Astrocyte (in vitro differentiated cells and primary cell): ENCODE measurements around the gene GNB1L.

Experiments
- EZH2 ChIP-seq: IDR thresholded peaks from 2 replicates; pipeline ENCODE4 v1.6.1; 2012; ENCODE audit warnings: mild to moderate bottlenecking, low read length, inconsistent platforms; ENCODE audit not compliant: insufficient read depth
- TF ChIP-seq, protein P1 (sequence below): IDR thresholded peaks from 2 replicates; pipeline ENCODE4 v1.5.1; 2011; ENCODE audit warnings: low read depth, mild to moderate bottlenecking, inconsistent platforms, low read length, moderate library complexity; ENCODE audit not compliant: insufficient read depth

GRCh38 chr22:19773470-19774040 is 81.1 kb downstream of the GNB1L start:
- TF ChIP-seq, protein P1, sequence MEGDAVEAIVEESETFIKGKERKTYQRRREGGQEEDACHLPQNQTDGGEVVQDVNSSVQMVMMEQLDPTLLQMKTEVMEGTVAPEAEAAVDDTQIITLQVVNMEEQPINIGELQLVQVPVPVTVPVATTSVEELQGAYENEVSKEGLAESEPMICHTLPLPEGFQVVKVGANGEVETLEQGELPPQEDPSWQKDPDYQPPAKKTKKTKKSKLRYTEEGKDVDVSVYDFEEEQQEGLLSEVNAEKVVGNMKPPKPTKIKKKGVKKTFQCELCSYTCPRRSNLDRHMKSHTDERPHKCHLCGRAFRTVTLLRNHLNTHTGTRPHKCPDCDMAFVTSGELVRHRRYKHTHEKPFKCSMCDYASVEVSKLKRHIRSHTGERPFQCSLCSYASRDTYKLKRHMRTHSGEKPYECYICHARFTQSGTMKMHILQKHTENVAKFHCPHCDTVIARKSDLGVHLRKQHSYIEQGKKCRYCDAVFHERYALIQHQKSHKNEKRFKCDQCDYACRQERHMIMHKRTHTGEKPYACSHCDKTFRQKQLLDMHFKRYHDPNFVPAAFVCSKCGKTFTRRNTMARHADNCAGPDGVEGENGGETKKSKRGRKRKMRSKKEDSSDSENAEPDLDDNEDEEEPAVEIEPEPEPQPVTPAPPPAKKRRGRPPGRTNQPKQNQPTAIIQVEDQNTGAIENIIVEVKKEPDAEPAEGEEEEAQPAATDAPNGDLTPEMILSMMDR, result no peak
- TF ChIP-seq EZH2, result no peak
